ENCODE results near the gene ZNG1B.
"Not testable (repeated sequence)": the region's sequence is repeated elsewhere in the genome, so short reads cannot be mapped to it uniquely, and the experiment has no call there.

DNA sequence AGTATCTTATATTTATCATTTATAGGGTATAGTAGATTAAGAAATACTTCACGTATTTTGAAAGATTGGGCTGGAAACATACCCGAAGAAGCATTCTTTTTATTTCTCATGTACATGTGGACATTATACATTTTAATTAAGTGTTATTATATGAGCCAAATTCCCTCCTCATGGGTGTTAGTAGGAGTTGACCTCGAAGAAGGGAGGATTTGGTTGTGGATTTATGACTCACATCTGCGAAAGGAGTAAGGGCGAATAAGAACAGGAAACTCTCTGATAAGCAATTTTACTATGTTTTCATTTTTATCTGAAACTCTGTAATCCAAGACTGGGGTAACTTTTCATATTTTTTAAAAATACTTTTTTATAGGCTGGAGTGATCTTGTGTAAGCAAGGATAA is 84.0 kb downstream of the ZNG1B start:
- TF ChIP-seq CTCF, POLR2A (IDR thresholded peaks at IDR 0.05): not testable (repeated sequence)
